Stimulated activated CD8-positive, alpha-beta memory T cell treated with anti-CD3 and anti-CD28 coated beads, Interleukin-12 subunit alpha, Interleukin-12 subunit beta, amount 100 ng/mL, for 4 hours (primary cell): Measurements from ENCODE around the gene SRSF5.
"Not testable (repeated sequence)": the region's sequence is repeated elsewhere in the genome, so short reads cannot be mapped to it uniquely, and the experiment has no call there.

Source experiments
- DNase-seq: peaks from one replicate; pipeline ENCODE4 v3.0.0-alpha.2; 2020; ENCODE audit warnings: low read depth

Gene SRSF5

GRCh38 chr14:69766984-69767368 is at the start of gene SRSF5:
TSS of gene SRSF5 (plus strand) at chr14:69767142. CDS start at chr14:69768157, 1,015 bp downstream.
- DNase-seq: peak; percentile 87

- DNase-seq: not testable (repeated sequence)
These were observed 48.3 kb upstream of the SRSF5 start for GRCh38 chr14:69718614-69719013.

- DNase-seq: no peak
These were observed 47.4 kb upstream of the SRSF5 start for GRCh38 chr14:69719501-69719951.

GRCh38 chr14:69720912-69721311 is 46.0 kb upstream of the SRSF5 start:
- no peak for DNase-seq

GRCh38 chr14:69726761-69727511 is 40.0 kb upstream of the SRSF5 start:
- DNase-seq: peak; percentile 76

GRCh38 chr14:69727860-69728259 is 39.1 kb upstream of the SRSF5 start:
- no peak for DNase-seq

- not testable (repeated sequence) for DNase-seq
These were observed 34.9 kb upstream of the SRSF5 start for GRCh38 chr14:69731919-69732598.

GRCh38 chr14:69736405-69736804 is 30.5 kb upstream of the SRSF5 start:
- DNase-seq: not testable (repeated sequence)

- DNase-seq: no peak
These were observed 25.9 kb upstream of the SRSF5 start for GRCh38 chr14:69741055-69741454.

GRCh38 chr14:69749956-69750355 is 17.0 kb upstream of the SRSF5 start:
- no peak for DNase-seq

GRCh38 chr14:69750495-69750894 is 16.4 kb upstream of the SRSF5 start:
- DNase-seq: no peak

- DNase-seq: no peak
These were observed 14.2 kb upstream of the SRSF5 start for GRCh38 chr14:69752773-69753172.

GRCh38 chr14:69753860-69754259 is 13.1 kb upstream of the SRSF5 start:
- DNase-seq: no peak

- no peak for DNase-seq
These were observed 12.5 kb upstream of the SRSF5 start for GRCh38 chr14:69754487-69754886.

- DNase-seq: no peak
These were observed 11.6 kb upstream of the SRSF5 start for GRCh38 chr14:69755296-69755695.

- DNase-seq: no peak
These were observed 11.2 kb upstream of the SRSF5 start for GRCh38 chr14:69755784-69756183.

GRCh38 chr14:69756298-69756697 is 10.6 kb upstream of the SRSF5 start:
- no peak for DNase-seq

GRCh38 chr14:69760810-69761209 is 6.1 kb upstream of the SRSF5 start:
- DNase-seq: no peak

GRCh38 chr14:69763761-69764510 is 3.0 kb upstream of the SRSF5 start:
- no peak for DNase-seq

GRCh38 chr14:69767369-69767999 is 542 bp downstream of the SRSF5 start:
- DNase-seq: peak; percentile 88

GRCh38 chr14:69768873-69769272 is 1.9 kb downstream of the SRSF5 start:
- no peak for DNase-seq

- DNase-seq: no peak
These were observed 2.7 kb downstream of the SRSF5 start for GRCh38 chr14:69769623-69770022.
